GM18868 (cell line): ENCODE results near the gene CEMIP2.
"Not testable (repeated sequence)": the region's sequence is repeated elsewhere in the genome, so short reads cannot be mapped to it uniquely, and the experiment has no call there.

ENCODE experiments used
- ATAC-seq: cut with Tn5 transposase; IDR thresholded peaks from one replicate; pipeline ENCODE4 v1.9.1; 2021; ENCODE audit warnings: mild to moderate bottlenecking, moderate library complexity; ENCODE audit not compliant: unreplicated experiment

CEMIP2 gene

GRCh38 chr9:71680189-71680980 lies 87.9 kb downstream of the CEMIP2 start:
- no peak for ATAC-seq

- ATAC-seq, result no peak
Observed at GRCh38 chr9:71678999-71679398, 89.3 kb downstream of the CEMIP2 start.

GRCh38 chr9:71677209-71677608 lies 91.1 kb downstream of the CEMIP2 start:
- ATAC-seq, result no peak

GRCh38 chr9:71676460-71676859 lies 91.9 kb downstream of the CEMIP2 start:
- ATAC-seq, result no peak

GRCh38 chr9:71675857-71676165 lies 92.5 kb downstream of the CEMIP2 start:
- no peak for ATAC-seq

- no peak for ATAC-seq
Observed at GRCh38 chr9:71675105-71675856, 93.0 kb downstream of the CEMIP2 start.

- ATAC-seq, result no peak
Observed at GRCh38 chr9:71672573-71672972, 95.7 kb downstream of the CEMIP2 start.

- no peak for ATAC-seq
Observed at GRCh38 chr9:71671289-71671688, 97.0 kb downstream of the CEMIP2 start.

- peak; percentile 46 for ATAC-seq
Observed at GRCh38 chr9:71670121-71670520, 98.2 kb downstream of the CEMIP2 start.

- no peak for ATAC-seq
Observed at GRCh38 chr9:71669284-71669995, 98.9 kb downstream of the CEMIP2 start.

GRCh38 chr9:71668717-71669116 lies 99.6 kb downstream of the CEMIP2 start:
- no peak for ATAC-seq

- ATAC-seq, result no peak
Observed at GRCh38 chr9:71665247-71665646, 103.1 kb downstream of the CEMIP2 start.

GRCh38 chr9:71664566-71664965 lies 103.7 kb downstream of the CEMIP2 start:
- no peak for ATAC-seq

- ATAC-seq, result no peak
Observed at GRCh38 chr9:71663931-71664459, 104.3 kb downstream of the CEMIP2 start.

- no peak for ATAC-seq
Observed at GRCh38 chr9:71663216-71663615, 105.1 kb downstream of the CEMIP2 start.

- no peak for ATAC-seq
Observed at GRCh38 chr9:71662082-71662481, 106.2 kb downstream of the CEMIP2 start.

- not testable (repeated sequence) for ATAC-seq
Observed at GRCh38 chr9:71657276-71657675, 111.0 kb downstream of the CEMIP2 start.

GRCh38 chr9:71656496-71656895 lies 111.8 kb downstream of the CEMIP2 start:
- ATAC-seq, result no peak

GRCh38 chr9:71655778-71656177 lies 112.5 kb downstream of the CEMIP2 start:
- ATAC-seq, result no peak

- no peak for ATAC-seq
Observed at GRCh38 chr9:71655141-71655540, 113.2 kb downstream of the CEMIP2 start.

- ATAC-seq, result no peak
Observed at GRCh38 chr9:71652480-71652879, 115.8 kb downstream of the CEMIP2 start.

GRCh38 chr9:71648453-71648852 lies 119.9 kb downstream of the CEMIP2 start:
- ATAC-seq, result no peak
